ENCODE measurements around the gene BRAF.
"Not testable (repeated sequence)": the region's sequence is repeated elsewhere in the genome, so short reads cannot be mapped to it uniquely, and the experiment has no call there.

The BRAF gene

GRCh38 chr7:140676306-140676705, 248.4 kb downstream of the BRAF start:
- DNase-seq = no peak

- no peak for DNase-seq
These were observed 249.0 kb downstream of the BRAF start for GRCh38 chr7:140675726-140676125.

- no peak for DNase-seq
These were observed 249.6 kb downstream of the BRAF start for GRCh38 chr7:140674899-140675701.

GRCh38 chr7:140674356-140674800, 250.4 kb downstream of the BRAF start:
- DNase-seq = no peak

GRCh38 chr7:140673774-140674155, 251.0 kb downstream of the BRAF start:
- no peak for DNase-seq

GRCh38 chr7:140673063-140673773, 251.5 kb downstream of the BRAF start:
- peak; percentile 81 for DNase-seq

- peak; percentile 80 for DNase-seq
These were observed 252.2 kb downstream of the BRAF start, which contains the start of gene ADCK2 for GRCh38 chr7:140672382-140673062. TSS of gene ADCK2 (plus strand) at chr7:140672945. CDS start at chr7:140673331, 386 bp downstream.

GRCh38 chr7:140671966-140672365, 252.8 kb downstream of the BRAF start:
- DNase-seq = no peak

GRCh38 chr7:140670343-140670935, 254.3 kb downstream of the BRAF start:
- no peak for DNase-seq

- DNase-seq = not testable (repeated sequence)
These were observed 254.9 kb downstream of the BRAF start for GRCh38 chr7:140669862-140670261.

- DNase-seq = no peak
These were observed 255.4 kb downstream of the BRAF start for GRCh38 chr7:140669352-140669751.
